Measurements from ENCODE around the gene PLEKHB1. TPM values are rescaled to one million over a fixed set of nuclear protein-coding genes. Genes with fewer than 3 reads are reported as not detected.

Gene PLEKHB1
- total RNA-seq, 1 experiment from 2014 or later: 6.6 TPM

GRCh38 chr11:73662445-73663157 is 16.2 kb downstream of the PLEKHB1 start:
- H3K27ac ChIP-seq (ENCODE audit: low read length): no peak overlapping the region
- no TSS peak for BruUV-seq (replicated peaks)
- ChIA-PET CTCF (interaction anchor here (2.0 to 4.2 kb wide), 2 partner anchors 37 to 259 kb away, joined by 5 to 38 read pairs; no protein-coding TSS in a partner anchor), POLR2A (interaction anchor here (0.6 kb wide), 1 partner anchor 28 kb away, joined by 3 read pairs; no protein-coding TSS in a partner anchor)
- DNase-seq (ENCODE audit: low read depth, low spot score) (no peak), ATAC-seq (no peak)
- H3K9me3 ChIP-seq (ENCODE audit: control insufficient read depth, insufficient read depth, low read depth, low read length): no peaks in the 10 kb centered on the region
- no peaks in the 10 kb centered on the region for H3K27me3 ChIP-seq (ENCODE audit: control insufficient read depth, insufficient read depth, low read length)
- H3K4me3 ChIP-seq (ENCODE audit: low read depth in 2 of 2, low read length in 2 of 2): no peak overlapping the region
- in situ Hi-C loops (cut with HindIII; ENCODE audit: low pct_unique_long_range_greater_than_20kb, low sequenced_read_pairs): no loop called here
- intact Hi-C loops (cut with micrococcal nuclease; ENCODE audit: unreplicated experiment): loop anchor here (5.0 kb wide), 2 partner anchors 185 to 260 kb away; no protein-coding TSS in a partner anchor
- H3K4me1 ChIP-seq (ENCODE audit: control insufficient read depth, insufficient read depth, low read length): no peaks in the 10 kb centered on the region
- H3K36me3 ChIP-seq (ENCODE audit: control insufficient read depth, insufficient read depth, low read length): no peaks in the 10 kb centered on the region
- TF ChIP-seq POLR2AphosphoS5 (IDR thresholded peaks at IDR 0.05; ENCODE audit: low read depth, low read length): no peak
- no peak for TF ChIP-seq SIN3A (IDR thresholded peaks at IDR 0.05; ENCODE audit: borderline replicate concordance, insufficient read depth, low read depth, low read length)
- no peak for TF ChIP-seq TCF7L2 (IDR thresholded peaks at IDR 0.05; ENCODE audit: low read depth, low read length)
- TF ChIP-seq CTCF (IDR thresholded peaks at IDR 0.05): no peak
- no peak for TF ChIP-seq REST (IDR thresholded peaks at IDR 0.05; ENCODE audit: insufficient read depth in 1 of 2, low read depth in 2 of 2, low read length in 1 of 2)

- DNase-seq (ENCODE audit: low read depth, low spot score): no peak
- CTCF ChIA-PET: no interaction called here
- Histone ChIP-seq H3K9me3 (ENCODE audit: control insufficient read depth, insufficient read depth, low read depth, low read length) (no peaks in the 10 kb centered on the region), H3K27ac (ENCODE audit: low read length) (no peak overlapping the region), H3K4me3 (ENCODE audit: low read depth in 2 of 2, low read length in 2 of 2) (no peak overlapping the region), H3K27me3 (ENCODE audit: control insufficient read depth, insufficient read depth, low read length) (no peaks in the 10 kb centered on the region), H3K4me1 (ENCODE audit: control insufficient read depth, insufficient read depth, low read length) (no peaks in the 10 kb centered on the region), H3K36me3 (ENCODE audit: control insufficient read depth, insufficient read depth, low read length) (no peaks in the 10 kb centered on the region)
- intact Hi-C loops (cut with micrococcal nuclease; ENCODE audit: unreplicated experiment) (loop anchor here (5.0 kb wide), 2 partner anchors 187 to 262 kb away; no protein-coding TSS in a partner anchor), in situ Hi-C loops (cut with HindIII; ENCODE audit: low pct_unique_long_range_greater_than_20kb, low sequenced_read_pairs) (no loop called here)
- no TSS peak for BruUV-seq (replicated peaks)
- no peak for ATAC-seq
- POLR2A ChIA-PET: no interaction called here
- TF ChIP-seq TCF7L2 (IDR thresholded peaks at IDR 0.05; ENCODE audit: low read depth, low read length) (no peak), REST (IDR thresholded peaks at IDR 0.05; ENCODE audit: insufficient read depth in 1 of 2, low read depth in 2 of 2, low read length in 1 of 2) (no peak), SIN3A (IDR thresholded peaks at IDR 0.05; ENCODE audit: borderline replicate concordance, insufficient read depth, low read depth, low read length) (no peak), POLR2AphosphoS5 (IDR thresholded peaks at IDR 0.05; ENCODE audit: low read depth, low read length) (no peak), CTCF (IDR thresholded peaks at IDR 0.05) (no peak)
Measured at GRCh38 chr11:73663604-73664495, 17.5 kb downstream of the PLEKHB1 start.
